Measurements from ENCODE around the gene ZNF532. TPM values are rescaled to one million over a fixed set of nuclear protein-coding genes. Genes with fewer than 3 reads are reported as not detected.

ZNF532 gene
- total RNA-seq, 1 experiment from 2014 or later: 118 TPM

GRCh38 chr18:59001166-59001565, 136.5 kb downstream of the ZNF532 start:
- H3K27me3 ChIP-seq (replicated peaks; ENCODE audit: insufficient read depth, low read depth, low read length, poor library complexity): no peaks in the 10 kb centered on the region
- no peak overlapping the region for H3K27ac ChIP-seq (ENCODE audit: low read depth, low read length, poor library complexity, severe bottlenecking)
- H3K4me3 ChIP-seq (ENCODE audit: low read depth, low read length, poor library complexity, severe bottlenecking): no peak overlapping the region
- peaks cover 66% of the 10 kb centered on the region for H3K4me1 ChIP-seq (ENCODE audit: insufficient read depth, low read length, poor library complexity, severe bottlenecking)
- no peaks in the 10 kb centered on the region for H3K9me3 ChIP-seq (ENCODE audit: low read depth, low read length, poor library complexity, severe bottlenecking)
- TF ChIP-seq CTCF (conservative IDR thresholded peaks at IDR 0.05; ENCODE audit: low read depth, low read length): no peak
- TF ChIP-seq EZH2 (IDR thresholded peaks at IDR 0.05; ENCODE audit: borderline replicate concordance, low read depth, low read length, poor library complexity, severe bottlenecking): no peak
- POLR2A ChIA-PET (ENCODE audit: low non-redundant PET): interaction anchor here (0.7 kb wide), 1 partner anchor 27 kb away, joined by 3 read pairs; no protein-coding TSS in a partner anchor
- no peak for DNase-seq (ENCODE audit: low spot score)
- H3K36me3 ChIP-seq (ENCODE audit: insufficient read depth, low read length, poor library complexity, severe bottlenecking): no peaks in the 10 kb centered on the region
- intact Hi-C loops (cut with micrococcal nuclease; ENCODE audit: unreplicated experiment): no loop called here
- BruUV-seq (replicated peaks): no TSS peak
- CTCF ChIA-PET: no interaction called here

GRCh38 chr18:59001721-59002120, 137.0 kb downstream of the ZNF532 start:
- no peak overlapping the region for H3K27ac ChIP-seq (ENCODE audit: low read depth, low read length, poor library complexity, severe bottlenecking)
- intact Hi-C loops (cut with micrococcal nuclease; ENCODE audit: unreplicated experiment): no loop called here
- peaks cover 3% of the 10 kb centered on the region for H3K9me3 ChIP-seq (ENCODE audit: low read depth, low read length, poor library complexity, severe bottlenecking)
- no peaks in the 10 kb centered on the region for H3K27me3 ChIP-seq (replicated peaks; ENCODE audit: insufficient read depth, low read depth, low read length, poor library complexity)
- TF ChIP-seq CTCF (conservative IDR thresholded peaks at IDR 0.05; ENCODE audit: low read depth, low read length) (no peak), EZH2 (IDR thresholded peaks at IDR 0.05; ENCODE audit: borderline replicate concordance, low read depth, low read length, poor library complexity, severe bottlenecking) (no peak)
- POLR2A ChIA-PET (ENCODE audit: low non-redundant PET): interaction anchor here (0.7 kb wide), 2 partner anchors 10 to 28 kb away, joined by 3 to 4 read pairs; no protein-coding TSS in a partner anchor
- CTCF ChIA-PET: no interaction called here
- peaks cover 66% of the 10 kb centered on the region for H3K4me1 ChIP-seq (ENCODE audit: insufficient read depth, low read length, poor library complexity, severe bottlenecking)
- BruUV-seq (replicated peaks): no TSS peak
- no peak overlapping the region for H3K4me3 ChIP-seq (ENCODE audit: low read depth, low read length, poor library complexity, severe bottlenecking)
- no peaks in the 10 kb centered on the region for H3K36me3 ChIP-seq (ENCODE audit: insufficient read depth, low read length, poor library complexity, severe bottlenecking)
- DNase-seq (ENCODE audit: low spot score): no peak

GRCh38 chr18:59002974-59003594, 138.4 kb downstream of the ZNF532 start:
- H3K9me3 ChIP-seq (ENCODE audit: low read depth, low read length, poor library complexity, severe bottlenecking): peaks cover 3% of the 10 kb centered on the region
- DNase-seq (ENCODE audit: low spot score): no peak
- no peak for TF ChIP-seq EZH2 (IDR thresholded peaks at IDR 0.05; ENCODE audit: borderline replicate concordance, low read depth, low read length, poor library complexity, severe bottlenecking)
- TF ChIP-seq CTCF (conservative IDR thresholded peaks at IDR 0.05; ENCODE audit: low read depth, low read length): no peak
- H3K4me1 ChIP-seq (ENCODE audit: insufficient read depth, low read length, poor library complexity, severe bottlenecking): peaks cover 67% of the 10 kb centered on the region
- H3K27me3 ChIP-seq (replicated peaks; ENCODE audit: insufficient read depth, low read depth, low read length, poor library complexity): no peaks in the 10 kb centered on the region
- no peaks in the 10 kb centered on the region for H3K36me3 ChIP-seq (ENCODE audit: insufficient read depth, low read length, poor library complexity, severe bottlenecking)
- CTCF ChIA-PET: no interaction called here
- BruUV-seq (replicated peaks): no TSS peak
- peak overlapping the region; percentile 95 for H3K27ac ChIP-seq (ENCODE audit: low read depth, low read length, poor library complexity, severe bottlenecking)
- intact Hi-C loops (cut with micrococcal nuclease; ENCODE audit: unreplicated experiment): no loop called here
- POLR2A ChIA-PET (ENCODE audit: low non-redundant PET): no interaction called here
- no peak overlapping the region for H3K4me3 ChIP-seq (ENCODE audit: low read depth, low read length, poor library complexity, severe bottlenecking)
